ENCODE results near the gene STK24.

- TF ChIP-seq, protein P1, sequence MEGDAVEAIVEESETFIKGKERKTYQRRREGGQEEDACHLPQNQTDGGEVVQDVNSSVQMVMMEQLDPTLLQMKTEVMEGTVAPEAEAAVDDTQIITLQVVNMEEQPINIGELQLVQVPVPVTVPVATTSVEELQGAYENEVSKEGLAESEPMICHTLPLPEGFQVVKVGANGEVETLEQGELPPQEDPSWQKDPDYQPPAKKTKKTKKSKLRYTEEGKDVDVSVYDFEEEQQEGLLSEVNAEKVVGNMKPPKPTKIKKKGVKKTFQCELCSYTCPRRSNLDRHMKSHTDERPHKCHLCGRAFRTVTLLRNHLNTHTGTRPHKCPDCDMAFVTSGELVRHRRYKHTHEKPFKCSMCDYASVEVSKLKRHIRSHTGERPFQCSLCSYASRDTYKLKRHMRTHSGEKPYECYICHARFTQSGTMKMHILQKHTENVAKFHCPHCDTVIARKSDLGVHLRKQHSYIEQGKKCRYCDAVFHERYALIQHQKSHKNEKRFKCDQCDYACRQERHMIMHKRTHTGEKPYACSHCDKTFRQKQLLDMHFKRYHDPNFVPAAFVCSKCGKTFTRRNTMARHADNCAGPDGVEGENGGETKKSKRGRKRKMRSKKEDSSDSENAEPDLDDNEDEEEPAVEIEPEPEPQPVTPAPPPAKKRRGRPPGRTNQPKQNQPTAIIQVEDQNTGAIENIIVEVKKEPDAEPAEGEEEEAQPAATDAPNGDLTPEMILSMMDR (IDR thresholded peaks at IDR 0.05; ENCODE audit: control extremely low read depth in 1 of 3, insufficient read depth in 1 of 3, low read depth in 1 of 3, low read length in 3 of 3) = no peak
- no peak for TF ChIP-seq POLR2A (IDR thresholded peaks at IDR 0.05; ENCODE audit: control extremely low read depth in 1 of 2, low read depth in 2 of 2, low read length in 2 of 2)
- no peak for TF ChIP-seq KDM5A (IDR thresholded peaks at IDR 0.05; ENCODE audit: low read length)
Measured at GRCh38 chr13:98487016-98487415, 89.9 kb downstream of the STK24 start.
